Pons (tissue), 1 donor: Measurements from ENCODE around the gene NAA38.
"Not testable (repeated sequence)": the region's sequence is repeated elsewhere in the genome, so short reads cannot be mapped to it uniquely, and the experiment has no call there.

Source experiments
- DNase-seq: peaks from one replicate; pipeline ENCODE4 v3.0.0-alpha.2; 2016; ENCODE audit warnings: low spot score

NAA38 gene

GRCh38 chr17:7824021-7824924 is 33.1 kb downstream of the NAA38 start:
- no peak for DNase-seq

GRCh38 chr17:7823581-7824001 is 33.8 kb downstream of the NAA38 start:
- no peak for DNase-seq

- DNase-seq, result no peak
Observed at GRCh38 chr17:7822126-7822525, 35.2 kb downstream of the NAA38 start.

GRCh38 chr17:7820231-7820630 is 37.1 kb downstream of the NAA38 start:
- no peak for DNase-seq

- DNase-seq, result no peak
Observed at GRCh38 chr17:7818746-7819645, 38.4 kb downstream of the NAA38 start.

GRCh38 chr17:7818026-7818425 is 39.3 kb downstream of the NAA38 start:
- no peak for DNase-seq

GRCh38 chr17:7817643-7817964 is 39.8 kb downstream of the NAA38 start:
- no peak for DNase-seq

- no peak for DNase-seq
Observed at GRCh38 chr17:7816926-7817642, 40.3 kb downstream of the NAA38 start.

- no peak for DNase-seq
Observed at GRCh38 chr17:7814969-7815368, 42.4 kb downstream of the NAA38 start.

- no peak for DNase-seq
Observed at GRCh38 chr17:7811251-7811650, 46.1 kb downstream of the NAA38 start.

GRCh38 chr17:7809791-7810343 is 47.5 kb downstream of the NAA38 start:
- not testable (repeated sequence) for DNase-seq

- DNase-seq, result no peak
Observed at GRCh38 chr17:7809086-7809790, 48.1 kb downstream of the NAA38 start.

GRCh38 chr17:7807206-7807605 is 50.2 kb downstream of the NAA38 start:
- no peak for DNase-seq
